CD8-positive, alpha-beta memory T cell (primary cell): ENCODE data around the gene ELMO1. TPM values are rescaled to one million over a fixed set of nuclear protein-coding genes. Genes with fewer than 3 reads are reported as not detected.

ENCODE experiments used
- CTCF ChIA-PET: fragments of 350-600 bp; sonication (Branson Sonifier 250); formaldehyde crosslinking; loops from one replicate; lab custom pipeline; 2021; ENCODE audit warnings: antibody characterized with exemption; lab: Charles Lee
- POLR2A ChIA-PET: fragments of 350-600 bp; sonication (Branson Sonifier 250); formaldehyde crosslinking; loops from one replicate; lab custom pipeline; 2021; ENCODE audit warnings: antibody characterized with exemption; lab: Charles Lee
- DNase-seq, 5 donors: peaks; one replicate each; pipeline versions ENCODE4 v3.0.0 to v3.0.0-alpha.2; 2020 to 2022; ENCODE audit warnings: mixed read lengths in 1 of 5
- H3K27ac ChIP-seq: one replicate; pipeline ENCODE4 v1.7.0; 2013; ENCODE audit warnings: low read depth, mild to moderate bottlenecking, low read length, moderate library complexity
- H3K27me3 ChIP-seq: 2 replicates; pipeline ENCODE4 v1.7.0; 2013; ENCODE audit warnings: low read length, mild to moderate bottlenecking; ENCODE audit not compliant: insufficient read depth, poor library complexity, severe bottlenecking
- H3K36me3 ChIP-seq: 2 replicates; pipeline ENCODE4 v1.7.0; 2013; ENCODE audit warnings: mild to moderate bottlenecking, low read length, moderate library complexity; ENCODE audit not compliant: insufficient read depth
- H3K4me1 ChIP-seq: 2 replicates; pipeline ENCODE4 v1.7.0; 2013; ENCODE audit warnings: mild to moderate bottlenecking, low read length, moderate library complexity; ENCODE audit not compliant: insufficient read depth
- H3K4me3 ChIP-seq: 2 replicates; pipeline ENCODE4 v1.7.0; 2013; ENCODE audit warnings: mild to moderate bottlenecking, low read length
- H3K9me3 ChIP-seq: 2 replicates; pipeline ENCODE4 v1.7.0; 2013; ENCODE audit warnings: mild to moderate bottlenecking, low read length
- H3K27ac Mint-ChIP-seq, 8 donors: one replicate each; pipeline ENCODE4 v1.8.0; 2020 to 2021; ENCODE audit warnings: mixed read lengths in 8 of 8, mild to moderate bottlenecking in 6 of 8, inconsistent platforms in 3 of 8, moderate library complexity in 3 of 8
- H3K27me3 Mint-ChIP-seq, 2 donors: one replicate each; pipeline ENCODE4 v1.8.0; 2020 to 2021; ENCODE audit warnings: mixed read lengths in 2 of 2, mild to moderate bottlenecking in 1 of 2, moderate library complexity in 1 of 2
- H3K36me3 Mint-ChIP-seq, 3 donors: one replicate each; pipeline ENCODE4 v1.8.0; 2020 to 2021; ENCODE audit warnings: mixed read lengths in 3 of 3, inconsistent platforms in 1 of 3, mild to moderate bottlenecking in 1 of 3
- H3K4me1 Mint-ChIP-seq, 3 donors: one replicate each; pipeline ENCODE4 v1.8.0; 2020 to 2021; ENCODE audit warnings: mixed read lengths in 3 of 3, inconsistent platforms in 1 of 3, mild to moderate bottlenecking in 1 of 3
- H3K4me3 Mint-ChIP-seq, 7 donors: one replicate each; pipeline ENCODE4 v1.8.0; 2020 to 2021; ENCODE audit warnings: mixed read lengths in 7 of 7, mild to moderate bottlenecking in 6 of 7, moderate library complexity in 4 of 7, inconsistent platforms in 2 of 7
- H3K9me3 Mint-ChIP-seq, 5 donors: one replicate each; pipeline ENCODE4 v1.8.0; 2020 to 2022; ENCODE audit warnings: mixed read lengths in 5 of 5, mild to moderate bottlenecking in 3 of 5, moderate library complexity in 2 of 5, inconsistent platforms in 1 of 5
- polyA plus RNA-seq: library from polyadenylated mRNA; unstranded; fragments of 300-500 nt; fragmentation: Illumina TruSeq; gene quantifications from one replicate; pipeline ENCODE4 v1.2.3, GENCODE V29; 2021
- total RNA-seq, 2 experiments: library from RNA; stranded (reverse); gene quantifications; one replicate each; pipeline ENCODE4 v1.2.3, GENCODE V29; 2021

ELMO1 gene
- total and polyA plus RNA-seq, 3 experiments from 2014 or later: 65.6 to 74.4 (median 66.2) TPM

DNA sequence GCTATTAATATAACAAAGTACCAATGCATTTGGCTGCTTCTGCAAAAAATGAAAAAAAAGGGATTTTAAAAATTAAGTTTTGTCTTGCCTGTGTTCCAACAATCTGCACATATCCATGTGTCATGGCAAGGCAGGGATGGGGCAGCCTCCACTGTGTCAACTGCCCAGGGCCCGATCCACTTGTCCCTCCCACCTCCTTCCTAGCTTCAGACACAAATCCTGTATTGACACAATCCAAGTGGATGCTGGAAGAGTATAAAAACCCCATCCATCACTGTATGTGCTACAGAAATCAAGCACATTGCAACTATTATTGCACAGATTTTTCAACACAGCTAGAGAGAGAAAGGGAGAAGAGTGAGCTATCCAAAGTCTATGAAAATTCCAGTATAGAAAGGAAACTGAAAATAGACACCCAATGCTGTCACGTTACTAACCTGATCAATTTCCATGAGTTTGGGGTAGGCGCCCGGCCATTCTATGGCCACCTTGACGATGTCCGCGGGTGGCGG is 106.4 kb downstream of the ELMO1 start:
- CTCF ChIA-PET: interaction anchor here (0.8 to 2.1 kb wide), 5 partner anchors 9 to 57 kb away, joined by 3 to 15 read pairs (median 7); no protein-coding TSS in a partner anchor
- H3K9me3 ChIP-seq: no peaks in the 10 kb centered on the region
- POLR2A ChIA-PET: interaction anchor here (0.6 to 0.8 kb wide), 2 partner anchors 11 to 933 kb away, joined by 3 to 8 read pairs; no protein-coding TSS in a partner anchor
- DNase-seq: no peak
- peaks cover 58% of the 10 kb centered on the region for H3K4me1 ChIP-seq
- peak overlapping the region; percentile 88 to 99 (median 97) for H3K27ac Mint-ChIP-seq
- H3K4me3 ChIP-seq: peak overlapping the region; percentile 79
- peaks cover 56 to 86% (median 86%) of the 10 kb centered on the region in 3 donors for H3K4me1 Mint-ChIP-seq
- no peaks in the 10 kb centered on the region for H3K27me3 ChIP-seq
- H3K9me3 Mint-ChIP-seq: no peaks in the 10 kb centered on the region
- H3K27me3 Mint-ChIP-seq: no peaks in the 10 kb centered on the region
- peaks cover 0 to 28% (median 7%) of the 10 kb centered on the region in 3 donors for H3K36me3 Mint-ChIP-seq
- H3K4me3 Mint-ChIP-seq: peak overlapping the region; percentile 90 to 99 (median 95)
- peak overlapping the region; percentile 62 for H3K27ac ChIP-seq
- H3K36me3 ChIP-seq: no peaks in the 10 kb centered on the region

DNA sequence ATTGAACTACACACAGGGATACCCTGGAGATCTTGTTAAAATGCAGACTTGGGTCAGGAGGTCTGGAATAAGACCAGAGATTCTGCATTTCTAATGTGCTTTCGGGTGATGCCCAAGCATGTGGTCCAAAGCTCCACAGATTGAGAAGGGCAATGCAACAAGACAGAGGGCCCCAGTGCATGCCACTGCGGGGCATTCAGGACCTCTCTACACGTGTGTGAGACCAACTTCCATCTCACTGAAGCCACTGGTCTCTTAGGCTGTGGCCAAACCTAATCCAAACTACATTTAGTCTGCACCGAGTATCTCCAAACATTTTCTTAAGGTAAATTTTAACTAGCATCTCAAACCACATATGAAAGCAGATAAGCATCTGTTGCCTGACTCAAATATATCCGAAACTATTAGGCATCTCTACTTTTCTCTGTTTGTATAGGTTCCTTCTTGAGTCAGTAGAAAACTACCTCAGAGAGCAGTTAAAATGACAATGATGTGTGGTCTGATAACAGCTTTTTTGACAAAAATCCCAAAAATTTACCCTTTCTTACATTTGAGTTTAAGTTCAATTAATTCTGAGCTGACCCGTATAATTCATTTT is 107.5 kb downstream of the ELMO1 start:
- Mint-ChIP-seq H3K27ac (peak overlapping the region; percentile 18 to 97 (median 81)), H3K9me3 (no peaks in the 10 kb centered on the region), H3K4me3 (peak overlapping the region; percentile 90 to 99 (median 95)), H3K4me1 (peaks cover 63 to 94% (median 87%) of the 10 kb centered on the region in 3 donors), H3K27me3 (no peaks in the 10 kb centered on the region), H3K36me3 (peaks cover 9 to 35% (median 14%) of the 10 kb centered on the region in 3 donors)
- Histone ChIP-seq H3K4me1 (peaks cover 57% of the 10 kb centered on the region), H3K9me3 (no peaks in the 10 kb centered on the region), H3K36me3 (no peaks in the 10 kb centered on the region), H3K27ac (no peak overlapping the region), H3K4me3 (no peak overlapping the region), H3K27me3 (no peaks in the 10 kb centered on the region)
- ChIA-PET POLR2A (no interaction called here), CTCF (interaction anchor here (1.1 to 1.4 kb wide), 2 partner anchors 11 to 32 kb away, joined by 3 read pairs; no protein-coding TSS in a partner anchor)
- no peak for DNase-seq

DNA sequence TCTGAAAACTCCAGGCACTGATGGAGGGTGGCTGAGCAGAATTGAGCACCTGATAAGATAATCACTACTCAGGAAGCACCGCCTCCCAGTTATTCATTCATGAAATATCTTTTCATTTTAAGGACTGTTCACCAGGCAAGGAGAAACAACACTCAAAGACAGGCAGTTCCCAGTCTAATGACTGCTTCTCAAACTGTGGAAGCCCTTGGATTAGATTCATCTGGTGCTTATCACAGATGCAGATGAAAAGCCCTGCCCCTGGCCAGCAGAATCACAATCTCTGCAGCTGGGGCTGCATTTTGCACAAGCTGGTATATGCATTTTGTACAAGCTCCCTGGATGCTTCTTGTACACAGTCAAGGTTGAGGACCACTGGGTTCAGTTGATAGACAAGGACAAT is 109.7 kb downstream of the ELMO1 start:
- Histone ChIP-seq H3K4me1 (peaks cover 49% of the 10 kb centered on the region), H3K27ac (no peak overlapping the region), H3K27me3 (no peaks in the 10 kb centered on the region), H3K4me3 (no peak overlapping the region), H3K36me3 (no peaks in the 10 kb centered on the region), H3K9me3 (no peaks in the 10 kb centered on the region)
- Mint-ChIP-seq H3K4me1 (peaks cover 63 to 94% (median 88%) of the 10 kb centered on the region in 3 donors), H3K27me3 (no peaks in the 10 kb centered on the region), H3K9me3 (no peaks in the 10 kb centered on the region), H3K27ac (peak overlapping the region; percentile 12 to 75 (median 58)), H3K4me3 (peak overlapping the region in 2 of 7 donors; percentile 3 to 8), H3K36me3 (peaks cover 9 to 49% (median 20%) of the 10 kb centered on the region in 3 donors)
- ChIA-PET CTCF (interaction anchor here (1.0 to 1.8 kb wide), 2 partner anchors 13 to 16 kb away, joined by 3 read pairs; no protein-coding TSS in a partner anchor), POLR2A (no interaction called here)
- no peak for DNase-seq

DNA sequence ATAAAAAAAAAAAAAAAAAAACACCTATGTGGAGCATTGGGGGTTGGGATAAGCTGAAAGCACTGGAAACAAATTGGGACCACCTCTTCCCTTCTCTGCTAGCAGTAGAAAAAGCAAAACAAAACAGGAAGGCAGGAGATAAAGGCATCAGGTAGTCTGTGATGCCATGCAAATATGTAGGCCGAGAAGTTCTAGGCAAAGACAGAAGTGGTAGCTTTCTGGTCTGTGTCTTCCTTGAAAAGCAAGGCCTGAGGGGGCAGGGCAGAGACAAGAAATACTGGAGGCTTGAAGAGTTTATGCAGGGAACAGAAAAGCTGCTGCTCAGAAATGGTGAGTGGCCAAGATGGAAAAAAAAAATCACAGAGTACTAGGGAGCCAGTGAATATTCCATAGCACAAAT is 111.1 kb downstream of the ELMO1 start:
- CTCF ChIA-PET: interaction anchor here (1.6 to 1.8 kb wide), 2 partner anchors 12 to 53 kb away, joined by 3 to 4 read pairs; no protein-coding TSS in a partner anchor
- Mint-ChIP-seq H3K36me3 (peaks cover 9 to 59% (median 24%) of the 10 kb centered on the region in 3 donors), H3K4me3 (no peak overlapping the region), H3K4me1 (peaks cover 61 to 96% (median 89%) of the 10 kb centered on the region in 3 donors), H3K27ac (peak overlapping the region in 5 of 8 donors; percentile 7 to 85 (median 36)), H3K9me3 (no peaks in the 10 kb centered on the region), H3K27me3 (no peaks in the 10 kb centered on the region)
- Histone ChIP-seq H3K4me3 (no peak overlapping the region), H3K4me1 (peaks cover 39% of the 10 kb centered on the region), H3K9me3 (no peaks in the 10 kb centered on the region), H3K36me3 (no peaks in the 10 kb centered on the region), H3K27ac (no peak overlapping the region), H3K27me3 (no peaks in the 10 kb centered on the region)
- POLR2A ChIA-PET: no interaction called here
- DNase-seq: no peak

DNA sequence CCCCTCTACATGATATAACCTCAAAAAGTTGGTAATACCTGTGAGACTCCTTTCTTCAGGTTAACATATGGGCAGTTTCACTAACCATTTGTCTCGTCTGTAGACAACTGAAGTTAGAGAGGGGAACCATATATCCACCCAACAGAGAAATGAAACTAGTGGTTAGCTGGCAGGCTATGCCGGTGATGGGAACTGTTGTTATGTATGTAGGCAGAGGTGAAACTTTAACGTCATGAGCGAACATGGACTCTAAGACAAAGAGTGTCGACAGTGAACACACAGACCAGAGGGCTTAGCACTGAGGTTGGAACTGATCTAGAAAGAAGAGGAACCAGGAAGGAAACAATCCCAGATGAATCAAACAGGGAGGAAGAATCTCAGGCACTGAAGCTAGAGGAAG is 112.4 kb downstream of the ELMO1 start:
- POLR2A ChIA-PET: no interaction called here
- CTCF ChIA-PET: interaction anchor here (0.7 to 1.6 kb wide), 3 partner anchors 52 to 136 kb away, joined by 3 to 4 read pairs (median 3); no protein-coding TSS in a partner anchor

DNA sequence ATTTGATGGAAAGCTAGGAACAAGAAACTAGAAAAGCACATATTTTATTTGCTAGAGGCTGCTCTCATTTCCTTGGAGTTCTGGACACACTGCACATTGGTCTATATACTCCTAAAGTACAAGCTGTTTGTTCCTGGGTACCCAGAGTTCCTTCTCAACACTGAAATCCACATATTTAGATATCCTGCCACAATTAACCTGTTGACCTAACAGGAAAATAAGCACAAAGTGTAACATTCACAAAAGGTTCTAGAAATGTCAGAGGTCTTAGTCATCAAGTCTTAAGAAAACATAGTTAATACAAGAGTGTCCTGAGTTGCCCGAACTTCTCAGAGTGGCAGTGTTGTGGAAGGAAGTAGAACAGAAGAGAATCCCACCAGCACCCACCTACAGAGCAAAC is 115.6 kb downstream of the ELMO1 start:
- H3K27me3 ChIP-seq: no peaks in the 10 kb centered on the region
- Mint-ChIP-seq H3K4me3 (no peak overlapping the region), H3K4me1 (peaks cover 52 to 88% (median 79%) of the 10 kb centered on the region in 3 donors), H3K27me3 (no peaks in the 10 kb centered on the region), H3K9me3 (no peaks in the 10 kb centered on the region), H3K36me3 (peaks cover 14 to 68% (median 30%) of the 10 kb centered on the region in 3 donors), H3K27ac (peak overlapping the region in 2 of 8 donors; percentile 29 to 75)
- no peak overlapping the region for H3K4me3 ChIP-seq
- ChIA-PET POLR2A (no interaction called here), CTCF (interaction anchor here (1.8 to 2.2 kb wide), 2 partner anchors 9 to 10 kb away, joined by 6 to 7 read pairs; no protein-coding TSS in a partner anchor)
- peaks cover 11% of the 10 kb centered on the region for H3K4me1 ChIP-seq
- H3K36me3 ChIP-seq: no peaks in the 10 kb centered on the region
- H3K27ac ChIP-seq: no peak overlapping the region
- no peak for DNase-seq
- no peaks in the 10 kb centered on the region for H3K9me3 ChIP-seq

More for the DNA sequence above, 112.4 kb downstream of the ELMO1 start:
- Histone ChIP-seq H3K36me3 (no peaks in the 10 kb centered on the region), H3K9me3 (no peaks in the 10 kb centered on the region), H3K4me3 (no peak overlapping the region), H3K4me1 (peaks cover 26% of the 10 kb centered on the region), H3K27me3 (no peaks in the 10 kb centered on the region), H3K27ac (no peak overlapping the region)
- H3K27me3 Mint-ChIP-seq: no peaks in the 10 kb centered on the region
- peak in 1 of 5 donors; percentile 23 for DNase-seq
- H3K4me3 Mint-ChIP-seq: peak overlapping the region; percentile 4 to 65 (median 55)
- H3K9me3 Mint-ChIP-seq: no peaks in the 10 kb centered on the region
- H3K27ac Mint-ChIP-seq: peak overlapping the region; percentile 12 to 97 (median 70)
- peaks cover 58 to 94% (median 88%) of the 10 kb centered on the region in 3 donors for H3K4me1 Mint-ChIP-seq
- peaks cover 9 to 65% (median 28%) of the 10 kb centered on the region in 3 donors for H3K36me3 Mint-ChIP-seq

DNA sequence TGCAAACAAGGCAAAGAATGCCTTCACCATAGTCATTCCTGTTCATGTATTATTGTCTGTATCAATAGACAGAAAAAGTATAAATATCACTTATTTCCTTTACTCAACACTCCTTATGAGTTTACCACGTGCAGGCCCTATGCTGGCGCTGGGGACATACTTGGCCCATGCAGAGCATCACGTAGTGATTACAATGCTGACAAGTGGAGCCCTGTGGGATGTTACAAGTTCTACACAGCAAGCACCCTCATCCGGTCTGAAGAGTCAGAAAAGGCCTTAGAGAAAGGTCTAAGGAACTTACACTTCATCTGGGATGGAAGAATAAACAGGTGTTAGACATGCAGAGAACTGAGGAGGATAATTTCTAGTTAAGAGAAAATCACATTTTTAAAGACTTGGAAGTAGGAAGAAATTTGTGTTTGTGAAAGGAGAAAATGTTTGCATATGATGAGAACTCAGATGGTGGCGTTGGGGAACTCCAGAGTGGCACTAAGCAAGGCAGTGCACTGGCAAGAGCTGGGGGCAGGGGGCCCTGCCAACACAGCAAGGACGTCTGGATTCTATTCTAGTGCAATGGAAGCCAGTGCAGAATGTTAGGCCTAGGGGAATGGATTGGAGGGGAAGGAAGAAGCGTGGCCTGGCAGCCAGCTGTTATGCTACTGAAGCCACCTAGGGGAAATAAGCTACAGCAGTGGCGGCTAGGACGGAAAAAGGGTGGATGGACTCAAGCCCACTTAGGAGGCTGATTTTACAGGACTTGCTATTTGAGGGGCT is 116.2 kb downstream of the ELMO1 start:
- Mint-ChIP-seq H3K9me3 (no peaks in the 10 kb centered on the region), H3K4me1 (peaks cover 54 to 88% (median 79%) of the 10 kb centered on the region in 3 donors), H3K27ac (peak overlapping the region in 4 of 8 donors; percentile 0 to 75 (median 12)), H3K27me3 (no peaks in the 10 kb centered on the region), H3K4me3 (peak overlapping the region in 1 of 7 donors; percentile 3), H3K36me3 (peaks cover 14 to 68% (median 32%) of the 10 kb centered on the region in 3 donors)
- Histone ChIP-seq H3K36me3 (no peaks in the 10 kb centered on the region), H3K4me3 (no peak overlapping the region), H3K4me1 (peaks cover 11% of the 10 kb centered on the region), H3K27me3 (no peaks in the 10 kb centered on the region), H3K9me3 (no peaks in the 10 kb centered on the region), H3K27ac (no peak overlapping the region)
- no peak for DNase-seq
- ChIA-PET CTCF (interaction anchor here (1.8 to 2.2 kb wide), 2 partner anchors 9 to 10 kb away, joined by 6 to 7 read pairs; no protein-coding TSS in a partner anchor), POLR2A (no interaction called here)
